ENCODE results near the gene CYP4B1. TPM values are rescaled to one million over a fixed set of nuclear protein-coding genes. Genes with fewer than 3 reads are reported as not detected.
"Not testable (repeated sequence)": the region's sequence is repeated elsewhere in the genome, so short reads cannot be mapped to it uniquely, and the experiment has no call there.

The CYP4B1 gene
- not detected for total RNA-seq

GRCh38 chr1:46798810-46799209 is at the start of gene CYP4B1:
CYP4B1 (plus strand) TSS chr1:46799046; CDS start chr1:46799082, 36 bp downstream.
- no peak for DNase-seq
- H3K9me3 Mint-ChIP-seq, result no peaks in the 10 kb centered on the region
- CTCF ChIA-PET, result no interaction called here
- no peaks in the 10 kb centered on the region for H3K36me3 Mint-ChIP-seq (ENCODE audit: low read depth)
- POLR2A ChIA-PET, result no interaction called here
- H3K27me3 Mint-ChIP-seq, result peaks cover 15% of the 10 kb centered on the region
- no peaks in the 10 kb centered on the region for H3K4me1 Mint-ChIP-seq
- no peak within 1 kb of the TSS for H3K27ac Mint-ChIP-seq
- H3K4me3 Mint-ChIP-seq, result no peak within 1 kb of the TSS

GRCh38 chr1:46749404-46749803 is 49.4 kb upstream of the CYP4B1 start:
- H3K4me3 Mint-ChIP-seq, result no peak overlapping the region
- no peaks in the 10 kb centered on the region for H3K4me1 Mint-ChIP-seq
- peaks cover 43% of the 10 kb centered on the region for H3K27me3 Mint-ChIP-seq
- no peak for DNase-seq
- H3K36me3 Mint-ChIP-seq (ENCODE audit: low read depth), result no peaks in the 10 kb centered on the region
- CTCF ChIA-PET, result no interaction called here
- no peaks in the 10 kb centered on the region for H3K9me3 Mint-ChIP-seq
- H3K27ac Mint-ChIP-seq, result no peak overlapping the region
- POLR2A ChIA-PET, result no interaction called here

- H3K36me3 Mint-ChIP-seq (ENCODE audit: low read depth), result no peaks in the 10 kb centered on the region
- CTCF ChIA-PET, result no interaction called here
- H3K4me3 Mint-ChIP-seq, result no peak overlapping the region
- H3K27ac Mint-ChIP-seq, result no peak overlapping the region
- H3K4me1 Mint-ChIP-seq, result no peaks in the 10 kb centered on the region
- POLR2A ChIA-PET, result no interaction called here
- H3K27me3 Mint-ChIP-seq, result peaks cover 41% of the 10 kb centered on the region
- no peaks in the 10 kb centered on the region for H3K9me3 Mint-ChIP-seq
- DNase-seq, result no peak
These were observed 48.9 kb upstream of the CYP4B1 start for GRCh38 chr1:46749921-46750404.

- DNase-seq, result no peak
- no peaks in the 10 kb centered on the region for H3K4me1 Mint-ChIP-seq
- H3K27me3 Mint-ChIP-seq, result peaks cover 32% of the 10 kb centered on the region
- no peaks in the 10 kb centered on the region for H3K36me3 Mint-ChIP-seq (ENCODE audit: low read depth)
- ChIA-PET POLR2A (no interaction called here), CTCF (no interaction called here)
- H3K27ac Mint-ChIP-seq, result no peak overlapping the region
- H3K9me3 Mint-ChIP-seq, result no peaks in the 10 kb centered on the region
- H3K4me3 Mint-ChIP-seq, result no peak overlapping the region
These were observed 44.9 kb upstream of the CYP4B1 start for GRCh38 chr1:46753985-46754384.

- H3K36me3 Mint-ChIP-seq (ENCODE audit: low read depth); H3K4me3 Mint-ChIP-seq; CTCF ChIA-PET; DNase-seq; H3K9me3 Mint-ChIP-seq; H3K27ac Mint-ChIP-seq; H3K4me1 Mint-ChIP-seq; POLR2A ChIA-PET: not testable (repeated sequence)
- peaks cover 30% of the 10 kb centered on the region for H3K27me3 Mint-ChIP-seq
These were observed 44.1 kb upstream of the CYP4B1 start for GRCh38 chr1:46754707-46755106.

GRCh38 chr1:46755121-46755520 is 43.7 kb upstream of the CYP4B1 start:
- Mint-ChIP-seq H3K4me3 (no peak overlapping the region), H3K4me1 (no peaks in the 10 kb centered on the region), H3K27me3 (peaks cover 28% of the 10 kb centered on the region), H3K9me3 (no peaks in the 10 kb centered on the region), H3K27ac (no peak overlapping the region), H3K36me3 (ENCODE audit: low read depth) (no peaks in the 10 kb centered on the region)
- POLR2A ChIA-PET, result no interaction called here
- no peak for DNase-seq
- CTCF ChIA-PET, result no interaction called here

GRCh38 chr1:46757247-46757955 is 41.4 kb upstream of the CYP4B1 start:
- DNase-seq, result no peak
- Mint-ChIP-seq H3K9me3 (no peaks in the 10 kb centered on the region), H3K4me3 (no peak overlapping the region), H3K36me3 (ENCODE audit: low read depth) (no peaks in the 10 kb centered on the region), H3K4me1 (no peaks in the 10 kb centered on the region), H3K27me3 (peaks cover 37% of the 10 kb centered on the region), H3K27ac (no peak overlapping the region)
- POLR2A ChIA-PET, result no interaction called here
- CTCF ChIA-PET, result interaction anchor here (1.0 kb wide), 1 partner anchor 270 kb away, joined by 3 read pairs; no protein-coding TSS in a partner anchor

GRCh38 chr1:46757956-46758528 is 40.8 kb upstream of the CYP4B1 start:
- Mint-ChIP-seq H3K4me3 (no peak overlapping the region), H3K4me1 (no peaks in the 10 kb centered on the region), H3K27me3 (peaks cover 35% of the 10 kb centered on the region), H3K27ac (no peak overlapping the region), H3K36me3 (ENCODE audit: low read depth) (no peaks in the 10 kb centered on the region), H3K9me3 (no peaks in the 10 kb centered on the region)
- ChIA-PET POLR2A (no interaction called here), CTCF (interaction anchor here (1.0 kb wide), 1 partner anchor 270 kb away, joined by 3 read pairs; no protein-coding TSS in a partner anchor)
- DNase-seq, result no peak

- ChIA-PET POLR2A (no interaction called here), CTCF (interaction anchor here (1.0 kb wide), 1 partner anchor 26 kb away, joined by 3 read pairs; no protein-coding TSS in a partner anchor)
- Mint-ChIP-seq H3K4me1 (no peaks in the 10 kb centered on the region), H3K27me3 (peaks cover 33% of the 10 kb centered on the region), H3K27ac (no peak overlapping the region), H3K36me3 (ENCODE audit: low read depth) (no peaks in the 10 kb centered on the region), H3K4me3 (no peak overlapping the region), H3K9me3 (no peaks in the 10 kb centered on the region)
- no peak for DNase-seq
These were observed 38.2 kb upstream of the CYP4B1 start for GRCh38 chr1:46760558-46761166.

GRCh38 chr1:46761740-46762139 is 37.1 kb upstream of the CYP4B1 start:
- POLR2A ChIA-PET, result no interaction called here
- Mint-ChIP-seq H3K4me1 (no peaks in the 10 kb centered on the region), H3K27ac (no peak overlapping the region), H3K4me3 (no peak overlapping the region), H3K36me3 (ENCODE audit: low read depth) (no peaks in the 10 kb centered on the region), H3K27me3 (peaks cover 33% of the 10 kb centered on the region), H3K9me3 (no peaks in the 10 kb centered on the region)
- CTCF ChIA-PET, result no interaction called here
- DNase-seq, result no peak

GRCh38 chr1:46764402-46764801 is 34.4 kb upstream of the CYP4B1 start:
- H3K4me1 Mint-ChIP-seq, result no peaks in the 10 kb centered on the region
- H3K4me3 Mint-ChIP-seq, result no peak overlapping the region
- no peaks in the 10 kb centered on the region for H3K36me3 Mint-ChIP-seq (ENCODE audit: low read depth)
- H3K27me3 Mint-ChIP-seq, result peaks cover 22% of the 10 kb centered on the region
- peaks cover 9% of the 10 kb centered on the region for H3K9me3 Mint-ChIP-seq
- DNase-seq, result no peak
- CTCF ChIA-PET, result no interaction called here
- no peak overlapping the region for H3K27ac Mint-ChIP-seq
- POLR2A ChIA-PET, result no interaction called here

GRCh38 chr1:46767649-46768282 is 31.1 kb upstream of the CYP4B1 start:
- H3K36me3 Mint-ChIP-seq (ENCODE audit: low read depth), result no peaks in the 10 kb centered on the region
- no peak overlapping the region for H3K27ac Mint-ChIP-seq
- no peak overlapping the region for H3K4me3 Mint-ChIP-seq

GRCh38 chr1:46768445-46768844 is 30.4 kb upstream of the CYP4B1 start:
- ChIA-PET POLR2A (no interaction called here), CTCF (no interaction called here)
- H3K27ac Mint-ChIP-seq, result no peak overlapping the region

More at GRCh38 chr1:46767649-46768282, 31.1 kb upstream of the CYP4B1 start:
- ChIA-PET CTCF (no interaction called here), POLR2A (no interaction called here)
- DNase-seq, result no peak
- peaks cover 31% of the 10 kb centered on the region for H3K9me3 Mint-ChIP-seq
- peaks cover 3% of the 10 kb centered on the region for H3K4me1 Mint-ChIP-seq
- peaks cover 8% of the 10 kb centered on the region for H3K27me3 Mint-ChIP-seq

More at GRCh38 chr1:46768445-46768844, 30.4 kb upstream of the CYP4B1 start:
- Mint-ChIP-seq H3K9me3 (peaks cover 31% of the 10 kb centered on the region), H3K36me3 (ENCODE audit: low read depth) (no peaks in the 10 kb centered on the region), H3K4me3 (no peak overlapping the region), H3K27me3 (peaks cover 8% of the 10 kb centered on the region), H3K4me1 (peaks cover 3% of the 10 kb centered on the region)
- DNase-seq, result no peak
